Ecto neural progenitor cell (in vitro differentiated cells): ENCODE data around the gene NME1.
"Not testable (repeated sequence)": the region's sequence is repeated elsewhere in the genome, so short reads cannot be mapped to it uniquely, and the experiment has no call there.

Experiments used
- DNase-seq: peaks from one replicate; pipeline ENCODE4 v3.0.0-alpha.2; 2018; ENCODE audit warnings: low spot score

NME1 gene

DNA sequence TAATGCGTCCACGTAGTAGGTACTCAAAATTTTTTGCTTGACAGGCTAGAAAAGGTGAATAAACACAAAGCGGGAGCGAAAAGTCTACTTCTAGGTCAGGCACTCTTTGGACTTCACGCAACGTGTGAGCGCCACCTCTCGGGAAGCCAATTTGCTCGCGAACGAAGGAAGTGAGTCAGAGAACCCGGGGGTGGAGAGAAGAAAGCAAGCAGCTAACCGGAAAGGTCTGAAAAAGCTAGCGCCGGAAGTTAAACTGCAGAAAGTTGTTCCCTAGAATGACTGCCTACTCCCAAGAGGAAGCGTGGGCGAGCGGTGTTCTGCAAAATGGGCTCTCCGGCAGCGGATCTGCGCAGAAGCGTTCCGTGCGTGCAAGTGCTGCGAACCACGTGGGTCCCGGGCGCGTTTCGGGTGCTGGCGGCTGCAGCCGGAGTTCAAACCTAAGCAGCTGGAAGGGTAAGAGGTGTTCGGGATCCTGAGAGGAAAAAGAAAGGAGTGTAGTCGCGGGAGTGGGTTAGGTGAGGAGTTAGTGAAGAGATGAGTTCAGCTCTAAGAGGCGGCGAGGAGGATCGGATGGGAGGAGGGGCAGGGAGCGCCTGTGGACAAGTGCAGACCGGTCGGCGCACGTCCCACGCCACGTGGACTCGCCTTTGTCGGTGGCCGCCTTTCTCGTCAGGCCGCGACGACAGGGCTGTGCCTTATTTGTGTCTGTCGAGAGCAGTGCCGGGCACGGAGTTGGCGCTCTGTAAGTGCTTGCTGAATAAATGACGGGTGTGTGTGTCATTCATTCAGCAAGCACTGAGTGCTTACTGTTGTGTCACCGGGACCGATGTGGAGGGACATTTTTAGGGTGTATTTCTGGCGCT lies at the start of gene NME1:
Gene NME1 (plus strand): TSS at position 350 of the 863 bp plus-strand sequence. CDS start 2,096 bp downstream, outside the sequence.
- DNase-seq: peak; percentile 99

DNA sequence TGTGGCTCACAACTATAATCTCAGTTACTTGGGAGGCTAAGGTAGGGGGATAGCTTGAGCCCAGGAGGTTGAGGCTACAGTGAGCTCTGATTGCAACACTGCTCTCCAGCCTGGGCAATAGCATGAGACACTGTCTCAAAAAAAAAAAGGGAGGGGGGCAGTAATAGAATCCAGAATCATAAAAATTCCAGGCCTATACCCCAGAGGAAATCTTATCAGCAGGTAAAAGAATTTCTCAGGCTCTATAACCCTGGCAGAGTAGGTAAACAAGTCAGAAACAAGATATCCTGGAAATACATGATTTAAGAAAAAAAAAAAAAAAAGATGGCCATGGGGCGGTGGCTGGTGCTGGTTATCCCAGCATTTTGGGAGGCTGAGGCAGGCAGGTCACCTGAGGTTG lies 45.6 kb upstream of the NME1 start:
- DNase-seq: no peak

DNA sequence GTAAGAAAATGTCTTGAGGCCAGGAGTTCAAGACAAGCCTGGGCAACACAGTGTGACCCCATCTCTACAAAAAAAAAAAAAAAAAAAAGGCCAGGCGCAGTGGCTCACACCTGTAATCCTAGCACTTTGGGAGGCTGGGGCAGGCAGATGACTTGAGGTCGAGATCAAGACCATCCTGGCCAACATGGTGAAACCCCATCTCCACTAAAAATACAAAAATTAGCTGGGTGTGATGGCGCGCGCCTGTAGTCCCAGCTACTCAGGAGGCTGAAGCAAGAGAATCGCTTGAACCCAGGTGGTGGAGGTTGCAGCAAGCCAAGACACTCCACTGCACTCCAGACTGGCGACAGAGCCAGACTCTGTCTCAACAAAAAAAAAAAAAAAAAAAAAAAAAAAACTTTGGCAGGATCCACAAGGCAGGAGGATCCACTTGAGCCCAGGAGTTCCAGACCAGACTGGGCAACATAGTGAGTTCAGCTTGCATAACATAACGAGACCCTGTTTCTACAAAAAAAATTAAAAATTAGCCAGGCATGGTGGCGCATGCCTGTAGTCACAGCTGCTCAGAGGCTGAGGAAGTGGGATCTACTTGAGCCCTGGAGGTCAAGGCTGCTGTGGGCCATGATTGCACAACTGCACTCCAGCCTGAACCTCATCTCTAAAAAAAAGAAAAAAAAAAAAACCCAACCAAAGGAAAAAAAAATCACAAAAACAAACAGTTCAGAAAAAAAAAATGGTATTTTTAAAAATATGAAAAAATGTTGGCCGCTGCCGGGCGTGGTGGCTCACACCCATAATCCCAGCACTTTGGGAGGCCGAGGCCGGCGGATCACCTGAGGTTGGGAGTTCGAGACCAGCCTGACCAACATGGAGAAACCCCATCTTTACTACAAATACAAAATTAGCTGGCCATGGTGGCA lies 40.8 kb upstream of the NME1 start:
- DNase-seq: not testable (repeated sequence)

DNA sequence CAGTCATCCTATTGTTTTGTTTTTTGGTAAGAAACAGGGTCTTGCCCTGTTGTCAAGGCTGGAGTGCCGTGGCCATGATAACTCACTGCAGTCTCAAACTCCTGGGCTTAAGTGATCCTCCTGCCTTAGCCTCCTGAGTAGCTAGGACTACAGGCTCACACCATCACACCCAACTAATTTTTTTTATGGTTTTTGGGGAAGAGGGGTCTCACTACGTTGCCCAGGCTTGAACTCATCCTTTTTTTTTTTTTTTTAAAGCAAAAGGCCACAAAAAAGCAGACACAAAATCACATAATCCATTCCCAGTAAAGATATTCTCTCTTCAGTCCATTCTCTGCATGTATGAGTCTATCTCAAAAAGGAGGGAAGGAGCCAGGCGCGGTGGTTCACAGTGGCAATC lies 38.2 kb upstream of the NME1 start:
- DNase-seq: no peak

DNA sequence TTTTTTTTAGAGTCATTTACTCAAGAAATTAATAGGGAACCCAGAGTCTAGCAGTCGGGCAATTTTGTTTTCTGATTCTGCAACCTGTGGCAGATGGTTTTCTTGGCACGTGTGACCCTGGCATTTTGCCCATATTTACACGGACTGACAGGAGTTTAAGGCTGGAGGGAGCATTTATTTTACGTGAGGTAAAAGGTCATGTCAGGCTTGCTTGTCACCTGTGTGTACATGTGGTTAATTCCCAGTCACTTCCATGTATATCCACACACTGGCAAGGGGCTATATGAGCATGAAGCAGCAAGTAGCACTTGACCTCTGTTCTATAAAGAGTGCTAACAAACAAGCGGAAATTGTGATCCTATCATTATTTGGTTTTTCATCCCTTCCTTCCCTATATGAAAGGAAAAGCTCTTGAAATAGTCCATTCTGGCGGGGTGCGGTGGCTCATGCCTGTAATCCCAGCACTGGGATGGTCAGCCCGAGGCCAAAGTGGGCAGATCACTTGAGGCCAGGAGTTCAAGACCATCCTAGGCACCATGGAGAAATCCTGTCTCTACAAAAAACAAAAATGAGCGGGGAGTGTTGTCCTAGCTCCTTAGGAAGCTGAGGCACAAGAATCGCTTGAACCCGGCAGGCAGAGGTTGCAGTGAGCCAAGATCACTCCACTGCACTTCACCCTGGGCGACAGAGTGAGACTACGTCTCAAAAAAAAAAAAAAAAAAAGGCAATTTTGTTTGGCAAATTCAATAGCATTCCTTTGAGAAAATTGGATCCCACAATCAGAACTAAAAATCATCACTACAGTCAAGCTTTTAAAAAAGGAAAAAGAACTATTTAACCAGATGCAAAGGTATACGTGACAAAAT lies 34.8 kb upstream of the NME1 start:
- DNase-seq: no peak

DNA sequence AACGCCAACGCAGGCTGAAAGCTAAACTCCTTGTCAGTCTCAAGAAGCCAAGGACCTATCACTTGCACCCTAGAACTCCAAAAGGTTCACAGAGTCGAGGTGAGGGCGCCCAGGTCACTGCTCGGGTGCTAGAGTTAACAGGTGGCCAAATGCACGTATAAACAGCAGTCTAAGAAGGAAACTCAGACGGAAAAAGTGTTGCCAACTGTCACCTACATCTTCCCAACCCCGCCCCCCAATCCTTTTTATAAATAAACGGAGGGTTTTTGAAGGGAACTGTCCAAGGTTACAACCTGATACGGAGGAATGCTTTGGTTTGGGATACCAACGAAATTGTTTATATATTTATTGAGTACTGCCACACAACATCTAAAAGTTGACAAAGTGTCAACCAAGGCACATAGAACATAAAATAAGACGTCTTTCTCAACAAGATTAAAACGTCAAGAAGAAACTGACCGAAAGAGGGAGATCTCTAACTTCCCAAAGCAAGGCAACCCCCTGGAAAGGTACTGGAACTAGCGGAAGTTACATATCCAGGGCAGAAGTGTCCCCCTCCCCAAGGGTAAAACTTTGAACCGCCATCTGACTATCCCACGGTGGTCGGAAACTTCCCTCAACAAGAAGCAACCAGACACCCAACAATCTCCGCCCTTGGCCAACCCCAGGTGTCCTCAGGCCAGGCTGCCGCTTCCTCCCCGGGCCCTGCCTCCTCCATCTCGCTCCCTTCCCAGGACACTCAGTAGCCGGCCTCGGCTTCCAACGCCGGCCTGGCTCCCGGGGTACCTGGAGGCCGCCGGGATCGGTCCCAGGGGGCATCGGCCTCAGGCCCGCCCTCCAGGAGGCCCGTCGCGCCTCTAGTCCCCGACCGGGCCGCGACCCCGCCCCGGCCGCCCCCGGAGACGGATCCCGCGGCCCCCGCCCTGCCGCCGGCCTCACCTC lies 33.7 kb upstream of the NME1 start:
- DNase-seq: peak; percentile 79

DNA sequence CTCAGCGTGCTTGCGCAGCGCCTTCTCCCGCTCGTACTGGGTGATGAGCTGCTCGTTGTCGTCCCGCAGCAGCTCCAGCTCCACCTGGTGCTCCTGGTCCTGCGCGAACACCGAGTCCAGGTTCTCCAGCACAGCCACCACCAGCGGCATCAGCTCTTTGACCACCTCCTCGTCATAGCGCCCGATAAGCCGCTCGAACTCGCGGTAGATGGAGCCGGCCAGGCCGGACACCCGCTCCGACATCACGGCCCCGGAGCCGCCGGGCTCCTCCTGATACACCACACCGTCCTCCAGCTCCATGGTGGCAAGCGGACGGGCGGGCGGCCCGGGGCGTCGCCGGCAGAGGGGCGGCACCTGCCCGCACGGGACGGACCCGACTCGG lies 33.0 kb upstream of the NME1 start:
- no peak for DNase-seq

DNA sequence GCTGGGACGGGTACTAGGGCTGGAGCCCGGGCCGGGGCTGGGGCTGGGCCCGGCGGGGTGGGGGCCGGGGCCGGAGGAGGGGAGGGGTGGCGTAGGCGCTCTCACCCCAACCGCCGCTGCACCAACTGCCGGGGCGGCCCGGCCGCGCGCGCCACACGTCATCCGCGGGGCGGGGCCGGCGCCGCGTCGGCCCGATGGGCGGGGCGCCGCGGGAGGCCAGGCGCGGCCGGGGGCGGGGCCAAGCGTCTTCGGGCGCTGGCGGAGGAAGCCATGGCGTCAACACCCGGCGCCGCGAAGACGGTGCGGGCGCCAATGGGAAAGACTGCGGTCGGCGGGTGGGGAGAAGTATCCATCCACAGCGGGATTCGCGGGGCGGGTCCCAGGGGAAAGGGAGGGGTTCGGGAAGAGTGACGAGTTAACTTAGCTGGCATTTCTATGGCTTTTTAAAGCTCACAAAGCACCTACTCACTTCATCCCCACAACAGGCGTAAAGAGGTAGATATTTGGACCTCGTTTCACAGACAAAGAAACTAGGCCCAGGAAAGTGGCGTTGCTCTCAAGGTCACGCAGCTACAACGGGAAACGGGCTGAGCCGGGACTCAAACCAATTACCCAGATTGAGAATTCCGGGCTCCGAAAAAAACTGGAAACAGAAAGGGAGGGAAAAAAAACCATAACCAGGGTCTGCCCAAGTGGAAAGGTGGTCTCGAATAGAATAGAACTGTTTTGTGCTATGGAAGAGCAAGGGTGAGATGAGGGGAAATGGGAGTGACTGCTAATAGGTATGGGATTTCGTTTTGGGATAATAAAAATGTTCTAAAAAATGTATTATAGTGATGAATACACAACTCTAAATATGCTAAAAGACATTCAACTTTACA lies 32.4 kb upstream of the NME1 start, which contains the start of gene SPAG9:
Gene SPAG9 (minus strand): TSS at position 130 of the 881 bp plus-strand sequence. CDS start 212 bp downstream, outside the sequence.
- DNase-seq: peak; percentile 97

DNA sequence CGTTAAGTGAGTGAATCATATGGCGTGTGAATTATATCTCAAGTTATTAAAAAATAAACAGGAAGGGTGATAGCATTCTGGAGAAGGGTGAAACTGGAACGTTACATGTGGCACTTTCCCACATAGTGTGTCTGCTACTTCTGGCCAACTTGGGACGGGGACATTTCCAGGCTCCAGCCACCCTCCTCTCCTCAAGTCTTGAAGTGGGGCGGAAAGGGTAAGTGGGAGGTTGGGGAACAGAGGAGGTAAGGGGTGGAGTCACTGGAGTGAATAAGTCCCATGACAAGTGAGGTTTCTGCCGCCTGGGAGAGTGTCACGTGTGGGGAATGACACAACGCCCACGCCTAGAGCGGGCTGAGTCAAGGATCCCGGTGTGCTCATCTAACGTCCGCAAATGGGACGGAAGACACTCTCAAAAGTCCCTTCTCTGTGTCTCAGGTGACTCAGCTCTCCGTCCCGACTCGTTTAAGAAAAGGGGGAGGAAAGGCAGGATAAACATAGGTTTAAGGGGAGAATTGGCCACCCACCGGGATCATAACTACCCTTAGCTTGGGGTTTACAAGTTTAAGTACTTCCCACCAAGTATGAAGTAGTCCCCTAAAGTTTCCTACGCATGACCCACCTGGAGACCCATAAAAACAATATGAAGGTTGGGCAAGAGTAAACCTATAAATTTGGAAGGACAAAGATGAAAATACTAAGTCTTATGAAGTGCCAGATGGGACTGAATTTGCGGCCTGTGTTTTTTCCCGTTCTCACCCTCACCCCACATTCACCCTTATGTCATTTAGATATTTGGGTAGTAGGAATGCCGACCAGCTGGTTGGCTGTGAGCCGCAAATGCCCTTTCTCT lies 31.5 kb upstream of the NME1 start:
- peak; percentile 76 for DNase-seq

DNA sequence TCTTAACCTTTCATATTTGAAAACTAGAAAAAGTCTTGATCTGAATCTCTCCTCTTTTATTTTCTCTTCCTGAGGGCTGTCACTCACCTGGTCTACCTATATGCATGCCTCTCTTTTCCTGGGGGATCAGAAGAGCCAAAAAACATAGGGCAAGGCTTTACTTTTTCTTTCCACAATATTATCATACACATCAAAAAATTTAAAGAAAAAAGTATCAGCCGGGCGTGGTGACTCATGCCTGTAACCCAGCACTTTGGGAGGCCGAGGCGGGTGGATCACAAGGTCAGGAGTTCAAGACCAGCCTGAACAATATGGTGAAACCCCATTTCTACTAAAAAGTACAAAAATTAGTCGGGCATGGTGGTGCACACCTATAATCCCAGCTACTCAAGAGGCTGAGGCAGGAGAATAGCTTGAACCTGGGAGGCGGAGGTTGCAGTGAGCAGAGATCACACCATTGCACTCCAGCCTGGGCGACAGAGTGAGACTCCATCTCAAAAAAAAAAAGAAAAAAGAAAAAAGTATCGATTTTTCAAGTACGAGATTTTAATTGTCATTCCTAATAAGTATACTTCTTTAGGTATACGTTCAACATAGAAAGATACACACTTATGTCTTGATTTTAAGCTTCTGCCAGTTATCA lies 30.8 kb upstream of the NME1 start:
- not testable (repeated sequence) for DNase-seq

DNA sequence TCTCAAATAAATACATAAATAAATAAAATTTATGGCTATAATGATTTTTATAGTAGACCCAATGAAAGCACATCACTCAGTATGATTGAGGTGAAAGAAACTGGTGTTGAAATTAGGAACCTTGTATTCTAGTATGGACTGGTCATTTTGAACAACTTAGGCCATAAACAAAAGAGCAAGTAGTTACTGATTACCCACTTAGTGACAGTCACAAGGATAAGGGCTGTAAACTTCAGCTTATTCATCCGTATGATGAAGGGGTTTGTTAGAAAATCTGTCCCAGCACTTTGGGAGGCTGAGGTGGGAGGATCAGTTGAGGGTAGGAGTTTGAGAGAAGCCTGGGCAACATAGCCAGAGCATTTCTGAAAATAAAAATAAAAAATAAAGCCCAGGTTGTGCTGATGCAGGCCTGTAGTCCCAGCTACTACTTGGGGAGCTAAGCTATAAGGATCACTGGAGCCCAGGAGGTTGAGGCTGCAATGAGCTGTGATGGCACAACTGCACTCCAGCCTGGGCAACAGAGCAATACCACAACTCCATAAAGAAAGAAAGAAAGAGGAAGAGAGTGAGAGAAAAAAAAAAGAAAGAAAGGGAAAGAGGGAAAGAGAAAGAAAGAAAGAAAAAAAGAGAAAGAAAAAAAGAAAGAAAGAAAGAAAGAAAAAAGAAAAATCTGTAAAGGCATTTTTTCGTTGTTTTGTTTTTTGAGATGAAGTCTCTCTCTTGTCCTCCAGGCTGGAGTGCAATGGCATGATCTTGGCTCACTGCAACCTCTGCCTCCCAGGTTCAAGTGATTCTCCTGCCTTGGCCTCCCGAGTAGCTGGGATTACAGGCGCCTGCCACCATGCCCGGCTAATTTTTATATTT lies 28.5 kb upstream of the NME1 start:
- DNase-seq: no peak

DNA sequence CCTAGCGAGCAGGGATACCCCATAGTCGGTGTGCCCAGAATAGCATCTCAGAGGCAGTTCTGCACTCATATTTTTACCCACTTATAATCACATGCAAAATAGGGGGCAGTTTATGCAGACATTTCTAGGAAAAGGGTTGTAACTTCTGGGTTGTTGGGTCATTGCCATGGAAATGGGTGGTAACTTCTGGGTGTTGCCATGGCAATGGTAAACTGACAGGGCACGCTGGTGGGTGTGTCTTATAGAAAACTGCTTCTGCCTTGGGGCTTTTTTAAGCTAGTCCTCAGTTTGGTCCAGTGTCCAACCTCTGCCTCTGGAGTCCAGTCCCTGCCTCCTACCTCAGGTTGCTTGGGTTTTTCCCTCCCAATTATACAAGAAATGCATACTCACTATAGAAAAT lies 25.3 kb upstream of the NME1 start:
- no peak for DNase-seq

DNA sequence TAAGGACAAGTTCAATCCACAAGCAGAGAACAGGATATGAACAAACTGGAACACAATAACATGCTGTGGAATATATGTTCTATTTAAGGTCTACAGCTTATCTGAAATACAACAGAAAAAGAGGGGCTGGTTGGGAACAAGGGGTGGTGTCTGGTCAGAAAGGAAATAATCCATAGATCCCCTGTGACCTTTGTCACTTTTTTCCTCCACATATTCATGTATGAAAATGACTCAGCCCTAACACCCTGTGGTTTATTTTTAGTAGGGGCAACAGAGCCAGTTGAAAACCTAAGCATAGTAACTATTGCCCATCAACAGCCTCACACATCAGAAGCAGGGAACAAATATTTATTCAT lies 20.4 kb upstream of the NME1 start:
- no peak for DNase-seq

DNA sequence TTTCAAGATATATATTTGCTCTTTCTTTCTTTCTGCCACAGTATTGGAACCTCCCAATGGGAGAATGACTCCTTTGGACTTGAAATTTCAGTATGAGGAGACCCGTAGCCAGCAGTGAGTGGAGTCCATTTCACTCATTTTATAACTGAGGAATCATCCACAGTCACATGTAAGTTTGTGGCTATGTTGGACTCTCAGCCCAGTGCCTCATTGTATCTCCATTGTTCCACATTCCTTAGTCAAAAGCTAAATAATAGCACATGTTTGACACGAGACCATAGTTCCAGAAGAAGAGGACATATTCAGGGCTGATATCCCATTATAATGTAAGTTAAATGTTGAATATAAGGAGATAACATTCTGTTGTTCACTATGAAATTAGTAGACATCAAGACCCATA lies 20.0 kb upstream of the NME1 start:
- no peak for DNase-seq

DNA sequence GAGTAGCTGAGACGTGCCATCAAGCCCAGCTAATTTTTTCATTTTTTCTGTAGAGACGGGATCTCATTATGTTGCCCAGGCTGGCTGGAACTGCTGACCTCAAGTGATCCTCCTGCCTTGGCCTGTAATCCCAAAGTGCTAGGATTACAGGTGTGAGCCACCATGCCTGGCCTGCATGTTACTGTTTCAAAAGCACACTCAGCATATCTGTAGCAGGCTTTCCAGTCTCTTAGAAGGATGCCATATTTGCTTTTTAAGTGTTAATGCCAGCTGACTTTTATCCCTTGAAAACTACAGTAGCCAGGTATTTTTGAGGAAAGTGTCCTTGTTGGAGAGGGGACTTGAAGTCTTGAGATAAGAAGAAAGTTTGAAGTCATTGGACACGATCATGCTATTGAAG lies 17.4 kb upstream of the NME1 start:
- no peak for DNase-seq

DNA sequence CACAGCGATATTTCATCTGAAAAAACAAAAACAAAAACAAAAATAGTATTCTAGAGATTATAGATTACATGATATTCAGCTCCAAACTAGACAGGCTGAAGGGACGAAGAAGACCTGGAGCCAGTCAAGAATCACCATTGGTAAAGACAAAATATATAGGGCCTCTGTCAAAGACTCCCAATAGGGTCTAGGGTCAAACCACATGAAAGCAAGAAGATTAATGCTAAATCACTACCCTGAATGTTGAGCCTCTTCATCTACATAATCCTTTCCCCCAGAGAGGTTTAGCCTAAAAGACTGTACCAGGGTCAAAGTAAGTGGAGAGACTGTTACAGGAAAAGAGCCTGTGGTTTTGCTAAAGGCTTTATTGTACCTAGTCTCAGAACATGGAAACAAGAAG lies 10.8 kb upstream of the NME1 start:
- DNase-seq: no peak

DNA sequence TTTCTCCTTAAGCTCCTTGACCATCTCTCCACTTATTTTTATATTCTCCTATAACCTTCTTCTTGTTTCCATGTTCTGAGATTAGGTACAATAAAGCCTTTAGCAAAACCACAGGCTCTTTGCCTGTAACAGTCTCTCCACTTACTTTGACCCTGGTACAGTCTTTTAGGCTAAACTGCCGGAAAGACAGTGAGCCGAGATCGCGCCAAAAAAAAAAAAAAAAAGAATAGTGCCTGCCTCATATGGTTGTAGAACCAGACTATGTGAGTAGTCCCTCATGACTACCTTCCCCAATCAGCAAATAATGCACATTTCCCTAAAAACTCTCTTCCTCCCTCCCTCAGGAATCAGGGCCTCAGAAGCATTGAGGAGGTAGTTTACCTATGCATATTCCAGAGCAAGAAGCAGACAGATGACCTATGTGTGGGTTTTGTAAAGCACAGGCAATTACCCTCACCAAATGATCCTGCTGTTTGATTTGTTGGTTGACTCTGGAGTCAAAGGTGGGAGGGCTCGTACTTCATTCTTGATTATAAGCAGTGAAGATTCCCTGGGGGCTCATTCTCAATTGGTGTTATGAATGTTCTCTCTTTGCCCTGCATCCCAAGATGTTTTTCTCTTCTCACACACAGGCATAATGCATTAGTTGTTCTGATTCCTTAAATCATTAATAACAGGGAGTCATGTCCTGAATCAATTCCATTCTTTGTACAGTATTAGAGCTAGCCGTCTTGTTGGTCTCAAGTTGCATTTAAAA lies 8.9 kb upstream of the NME1 start:
- no peak for DNase-seq
